ENCODE measurements around the gene RBM28.
"Not testable (repeated sequence)": the region's sequence is repeated elsewhere in the genome, so short reads cannot be mapped to it uniquely, and the experiment has no call there.

- TF ChIP-seq CTCF (optimal IDR thresholded peaks at IDR 0.05 in 1 of 3, IDR thresholded peaks at IDR 0.05 in 1 of 3, conservative IDR thresholded peaks at IDR 0.05 in 1 of 3; ENCODE audit: extremely low read depth in 1 of 3, insufficient read depth in 2 of 3, low read length in 3 of 3); EZH2 (IDR thresholded peaks at IDR 0.05; ENCODE audit: low read length): not testable (repeated sequence)
These were observed 63.3 kb downstream of the RBM28 start for GRCh38 chr7:128280451-128280850.

Measured in keratinocyte (primary cell).